Ascending aorta (tissue), 2 donors: Measurements from ENCODE around the gene TSPAN33. TPM values are rescaled to one million over a fixed set of nuclear protein-coding genes. Genes with fewer than 3 reads are reported as not detected.
"Not testable (repeated sequence)": the region's sequence is repeated elsewhere in the genome, so short reads cannot be mapped to it uniquely, and the experiment has no call there.

Experiments used
- DNase-seq, 2 donors: peaks; one replicate each; pipeline ENCODE4 v3.0.0-alpha.2; 2019; ENCODE audit warnings: low spot score in 2 of 2
- H3K27ac ChIP-seq, 2 donors: fragments of 200-600 bp; sonication (generic); one replicate each; pipeline ENCODE4 v1.5.1; 2016 to 2017; ENCODE audit warnings: mild to moderate bottlenecking in 1 of 2
- H3K27me3 ChIP-seq: fragments of 200-600 bp; sonication (generic); one replicate; pipeline ENCODE4 v1.5.1; 2017
- H3K36me3 ChIP-seq, 2 donors: fragments of 200-600 bp; sonication (generic); one replicate each; pipeline ENCODE4 v1.5.1; 2016
- H3K4me1 ChIP-seq, 2 donors: fragments of 200-600 bp; sonication (generic); one replicate each; pipeline ENCODE4 v1.5.1; 2016 to 2017; ENCODE audit warnings: mild to moderate bottlenecking in 1 of 2
- H3K4me3 ChIP-seq, 2 donors: fragments of 200-600 bp; sonication (generic); one replicate each; pipeline ENCODE4 v1.5.1; 2016 to 2017; ENCODE audit warnings: mild to moderate bottlenecking in 1 of 2
- H3K9me3 ChIP-seq, 2 donors: fragments of 200-600 bp; sonication (generic); one replicate each; pipeline ENCODE4 v1.5.1; 2016
- intact Hi-C: fragments of 100-400 bp; cut with DNase I; formaldehyde crosslinking; loops from one replicate; pipeline ENCODE4 v1.15.1; 2023
- total RNA-seq: library from RNA; depleted of rRNA; stranded (reverse); fragments of >200 nt; gene quantifications from one replicate; pipeline ENCODE4 v1.1.0, GENCODE V29; 2016
- TF ChIP-seq, protein P1 (sequence below), 3 experiments: fragments of 200-600 bp in 2 of 3; fragments of 450-650 bp in 1 of 3; sonication (generic) in 2 of 3; IDR thresholded peaks; one replicate each; pipeline ENCODE4 v1.5.1; 2016 to 2019; ENCODE audit warnings: antibody characterized with exemption in 3 of 3, mild to moderate bottlenecking in 1 of 3, moderate library complexity in 1 of 3

The TSPAN33 gene
- total RNA-seq, 1 donor from 2014 or later, result 8.1 TPM

GRCh38 chr7:129213828-129214227 lies 69.3 kb downstream of the TSPAN33 start:
- Histone ChIP-seq H3K9me3 (no peaks in the 10 kb centered on the region), H3K36me3 (peaks cover 8% of the 10 kb centered on the region in 2 donors), H3K27me3 (no peaks in the 10 kb centered on the region), H3K4me3 (no peak overlapping the region), H3K27ac (no peak overlapping the region), H3K4me1 (no peaks in the 10 kb centered on the region)
- no peak for DNase-seq
- intact Hi-C loops, result loop anchor here (5.0 kb wide), 1 partner anchor 157 kb away; the partner anchor contains the start of gene TNPO3
- TF ChIP-seq, protein P1, sequence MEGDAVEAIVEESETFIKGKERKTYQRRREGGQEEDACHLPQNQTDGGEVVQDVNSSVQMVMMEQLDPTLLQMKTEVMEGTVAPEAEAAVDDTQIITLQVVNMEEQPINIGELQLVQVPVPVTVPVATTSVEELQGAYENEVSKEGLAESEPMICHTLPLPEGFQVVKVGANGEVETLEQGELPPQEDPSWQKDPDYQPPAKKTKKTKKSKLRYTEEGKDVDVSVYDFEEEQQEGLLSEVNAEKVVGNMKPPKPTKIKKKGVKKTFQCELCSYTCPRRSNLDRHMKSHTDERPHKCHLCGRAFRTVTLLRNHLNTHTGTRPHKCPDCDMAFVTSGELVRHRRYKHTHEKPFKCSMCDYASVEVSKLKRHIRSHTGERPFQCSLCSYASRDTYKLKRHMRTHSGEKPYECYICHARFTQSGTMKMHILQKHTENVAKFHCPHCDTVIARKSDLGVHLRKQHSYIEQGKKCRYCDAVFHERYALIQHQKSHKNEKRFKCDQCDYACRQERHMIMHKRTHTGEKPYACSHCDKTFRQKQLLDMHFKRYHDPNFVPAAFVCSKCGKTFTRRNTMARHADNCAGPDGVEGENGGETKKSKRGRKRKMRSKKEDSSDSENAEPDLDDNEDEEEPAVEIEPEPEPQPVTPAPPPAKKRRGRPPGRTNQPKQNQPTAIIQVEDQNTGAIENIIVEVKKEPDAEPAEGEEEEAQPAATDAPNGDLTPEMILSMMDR (IDR thresholded peaks at IDR 0.05), result no peak

DNA sequence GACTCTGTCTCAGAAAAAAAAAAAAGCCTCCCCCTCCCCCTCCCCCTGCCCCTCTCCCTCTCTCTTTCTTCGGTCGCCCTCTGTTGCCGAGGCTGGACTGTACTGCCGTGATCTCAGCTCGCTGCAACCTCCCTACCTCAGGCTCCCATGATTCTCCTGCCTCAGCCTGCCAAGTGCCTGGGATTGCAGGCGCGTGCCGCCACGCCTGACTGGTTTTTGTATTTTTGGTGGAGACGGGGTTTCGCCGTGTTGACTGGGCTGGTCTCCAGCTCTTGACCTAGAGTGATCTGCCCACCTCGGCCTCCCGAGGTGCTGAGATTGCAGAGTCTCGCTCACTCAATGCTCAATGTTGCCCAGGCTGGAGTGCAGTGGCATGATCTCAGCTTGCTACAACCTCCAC lies 71.2 kb downstream of the TSPAN33 start:
- intact Hi-C loops, result not testable (repeated sequence)

GRCh38 chr7:129216101-129216715 lies 71.7 kb downstream of the TSPAN33 start:
- intact Hi-C loops, DNase-seq, H3K27me3 ChIP-seq, H3K4me3 ChIP-seq, H3K4me1 ChIP-seq, H3K27ac ChIP-seq, H3K36me3 ChIP-seq, H3K9me3 ChIP-seq: not testable (repeated sequence)

More for the DNA sequence above, 71.2 kb downstream of the TSPAN33 start:
- H3K36me3 ChIP-seq, H3K27ac ChIP-seq, H3K4me1 ChIP-seq, DNase-seq, H3K9me3 ChIP-seq, H3K27me3 ChIP-seq, H3K4me3 ChIP-seq: not testable (repeated sequence)

DNA sequence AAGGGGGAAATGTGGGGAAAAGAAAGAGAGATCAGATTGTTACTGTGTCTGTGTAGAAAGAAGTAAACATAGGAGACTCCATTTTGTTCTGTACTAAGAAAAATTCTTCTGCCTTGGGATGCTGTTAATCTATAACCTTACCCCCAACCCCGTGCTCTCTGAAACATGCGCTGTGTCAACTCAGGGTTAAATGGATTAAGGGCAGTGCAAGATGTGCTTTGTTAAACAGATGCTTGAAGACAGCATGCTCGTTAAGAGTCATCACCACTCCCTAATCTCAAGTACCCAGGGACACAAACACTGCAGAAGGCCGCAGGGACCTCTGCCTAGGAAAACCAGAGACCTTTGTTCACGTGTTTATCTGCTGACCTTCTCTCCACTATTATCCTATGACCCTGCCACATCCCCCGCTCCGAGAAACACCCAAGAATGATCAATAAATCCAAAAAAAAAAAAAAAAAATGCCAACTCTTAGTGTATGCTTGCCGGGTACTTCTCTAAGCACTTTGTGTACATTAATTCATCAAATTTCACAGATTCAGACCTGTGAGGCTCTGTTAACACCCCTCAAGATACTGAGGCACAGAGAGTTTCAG lies 72.4 kb downstream of the TSPAN33 start:
- H3K4me1 ChIP-seq, DNase-seq, H3K27me3 ChIP-seq, intact Hi-C loops, H3K9me3 ChIP-seq, H3K4me3 ChIP-seq, H3K36me3 ChIP-seq, H3K27ac ChIP-seq: not testable (repeated sequence)

- Histone ChIP-seq H3K4me1 (no peaks in the 10 kb centered on the region), H3K9me3 (no peaks in the 10 kb centered on the region), H3K4me3 (no peak overlapping the region), H3K36me3 (no peaks in the 10 kb centered on the region), H3K27ac (no peak overlapping the region), H3K27me3 (no peaks in the 10 kb centered on the region)
- TF ChIP-seq, protein P1 (IDR thresholded peaks at IDR 0.05), result peak; percentile 86 to 90 (median 87)
- intact Hi-C loops, result loop anchor here (1.0 to 2.0 kb wide), 2 partner anchors 80 to 254 kb away; no protein-coding TSS in a partner anchor
- DNase-seq, result peak in 1 of 2 donors; percentile 91
These were observed 74.1 kb downstream of the TSPAN33 start for GRCh38 chr7:129218514-129219062.

GRCh38 chr7:129219166-129219565 lies 74.7 kb downstream of the TSPAN33 start:
- not testable (repeated sequence) for H3K4me3 ChIP-seq, H3K9me3 ChIP-seq, H3K27me3 ChIP-seq, H3K36me3 ChIP-seq, H3K27ac ChIP-seq, H3K4me1 ChIP-seq, DNase-seq
- intact Hi-C loops, result loop anchor here (2.0 kb wide), 1 partner anchor 80 kb away; no protein-coding TSS in a partner anchor

Other genes with a start within 250 kb of the TSPAN33 start
- 1.2 TPM for gene KCP, start 234.0 kb upstream of the TSPAN33 start, total RNA-seq
- not detected for gene IRF5, start 206.8 kb upstream of the TSPAN33 start, total RNA-seq
- 59.4 TPM for gene TNPO3, start 89.6 kb upstream of the TSPAN33 start, total RNA-seq
- gene SMO, start 43.9 kb downstream of the TSPAN33 start, total RNA-seq, result 12.9 TPM
- 62.9 TPM for gene AHCYL2, start 80.3 kb downstream of the TSPAN33 start, total RNA-seq